Measurements from ENCODE around the gene FAM83G.

FAM83G gene

GRCh38 chr17:19013226-19013625 is 8.7 kb upstream of the FAM83G start (continued):
- no peak for TF ChIP-seq PATZ1 (CRISPR knock-in tag; IDR thresholded peaks at IDR 0.05; ENCODE audit: borderline replicate concordance)

- no peak for TF ChIP-seq RARB (CRISPR knock-in tag; IDR thresholded peaks at IDR 0.05)
- no peak for TF ChIP-seq CREB5 (CRISPR knock-in tag; IDR thresholded peaks at IDR 0.05; ENCODE audit: low read depth)
- TF ChIP-seq BACH2 (CRISPR knock-in tag; IDR thresholded peaks at IDR 0.05; ENCODE audit: borderline replicate concordance) = no peak
- TF ChIP-seq CSDC2 (CRISPR knock-in tag; IDR thresholded peaks at IDR 0.05) = no peak
- no peak for TF ChIP-seq POU6F1 (CRISPR knock-in tag; IDR thresholded peaks at IDR 0.05; ENCODE audit: borderline replicate concordance, low read depth)
- TF ChIP-seq PPARA (CRISPR knock-in tag; IDR thresholded peaks at IDR 0.05; ENCODE audit: borderline replicate concordance) = no peak
- no peak for TF ChIP-seq ISL1 (CRISPR knock-in tag; IDR thresholded peaks at IDR 0.05)
- TF ChIP-seq ZFP3 (CRISPR knock-in tag; IDR thresholded peaks at IDR 0.05) = no peak
- no peak for TF ChIP-seq PATZ1 (CRISPR knock-in tag; IDR thresholded peaks at IDR 0.05; ENCODE audit: borderline replicate concordance)
- ATAC-seq = no peak
These were observed 7.9 kb upstream of the FAM83G start for GRCh38 chr17:19012171-19013080.

GRCh38 chr17:19011581-19011980 is 7.0 kb upstream of the FAM83G start:
- ATAC-seq = no peak
- no peak for TF ChIP-seq ZFP30 (CRISPR knock-in tag; IDR thresholded peaks at IDR 0.05)
- no peak for TF ChIP-seq PATZ1 (CRISPR knock-in tag; IDR thresholded peaks at IDR 0.05; ENCODE audit: borderline replicate concordance)
- TF ChIP-seq POU6F1 (CRISPR knock-in tag; IDR thresholded peaks at IDR 0.05; ENCODE audit: borderline replicate concordance, low read depth) = no peak
- no peak for TF ChIP-seq ISL1 (CRISPR knock-in tag; IDR thresholded peaks at IDR 0.05)
- TF ChIP-seq TSHZ2 (CRISPR knock-in tag; IDR thresholded peaks at IDR 0.05) = no peak
- no peak for TF ChIP-seq OSR1 (CRISPR knock-in tag; IDR thresholded peaks at IDR 0.05)
- no peak for TF ChIP-seq TOX (CRISPR knock-in tag; IDR thresholded peaks at IDR 0.05; ENCODE audit: borderline replicate concordance)
- TF ChIP-seq RARB (CRISPR knock-in tag; IDR thresholded peaks at IDR 0.05) = no peak
- no peak for TF ChIP-seq BACH2 (CRISPR knock-in tag; IDR thresholded peaks at IDR 0.05; ENCODE audit: borderline replicate concordance)
- TF ChIP-seq CREB5 (CRISPR knock-in tag; IDR thresholded peaks at IDR 0.05; ENCODE audit: low read depth) = no peak
- no peak for TF ChIP-seq SNAI2 (CRISPR knock-in tag; IDR thresholded peaks at IDR 0.05)
- no peak for TF ChIP-seq TCF4 (CRISPR knock-in tag; IDR thresholded peaks at IDR 0.05; ENCODE audit: borderline replicate concordance)
- TF ChIP-seq PPARA (CRISPR knock-in tag; IDR thresholded peaks at IDR 0.05; ENCODE audit: borderline replicate concordance) = no peak
- TF ChIP-seq ZFP3 (CRISPR knock-in tag; IDR thresholded peaks at IDR 0.05) = no peak
- no peak for TF ChIP-seq ESRRG (CRISPR knock-in tag; IDR thresholded peaks at IDR 0.05)
- TF ChIP-seq ZNF8 (CRISPR knock-in tag; IDR thresholded peaks at IDR 0.05) = no peak
- TF ChIP-seq ARNTL (CRISPR knock-in tag; IDR thresholded peaks at IDR 0.05; ENCODE audit: borderline replicate concordance, low read depth) = no peak
- TF ChIP-seq ZNF70 (CRISPR knock-in tag; IDR thresholded peaks at IDR 0.05) = no peak
- TF ChIP-seq CSDC2 (CRISPR knock-in tag; IDR thresholded peaks at IDR 0.05) = no peak

Measured in SK-N-SH treated with all-trans-retinoic acid at 6 μM for 48 hours (cell line).